A549 (cell line): Measurements from ENCODE around the gene TTLL11.

ENCODE experiments used
- BHLHE40 ChIP-seq: IDR thresholded peaks from 2 replicates; pipeline ENCODE4 v1.6.1; 2012; ENCODE audit warnings: low read depth, low read length, inconsistent platforms
- JUNB ChIP-seq: fragments of >200 bp; sonication (Bioruptor Twin); formaldehyde crosslinking; IDR thresholded peaks from 2 replicates; pipeline ENCODE4 v1.6.1; 2016
- MAX ChIP-seq: IDR thresholded peaks from 2 replicates; pipeline ENCODE4 v1.6.1; 2012
- MYC ChIP-seq: IDR thresholded peaks from 2 replicates; pipeline ENCODE4 v1.6.1; 2012; ENCODE audit warnings: mild to moderate bottlenecking, inconsistent platforms, low read length, improper control_type of control experiment, borderline replicate concordance
- POLR2A ChIP-seq: IDR thresholded peaks from 2 replicates; pipeline ENCODE4 v1.6.1; 2012; ENCODE audit warnings: mild to moderate bottlenecking, low read length
- RFX5 ChIP-seq: fragments of 450-650 bp; IDR thresholded peaks from 2 replicates; pipeline ENCODE4 v1.7.1; 2014; ENCODE audit warnings: antibody characterized with exemption, mild to moderate bottlenecking, moderate library complexity
- TF ChIP-seq, protein P1 (sequence below): fragments of >200 bp; sonication (Bioruptor Twin); formaldehyde crosslinking; IDR thresholded peaks from 3 replicates; pipeline ENCODE4 v1.5.1; 2016
- TF ChIP-seq, protein P2 (sequence below): fragments of 200-600 bp; sonication (generic); IDR thresholded peaks from 2 replicates; pipeline ENCODE4 v1.6.1; 2016; ENCODE audit warnings: antibody characterized with exemption, mild to moderate bottlenecking, moderate library complexity

GRCh38 chr9:121963528-121963995, 129.5 kb downstream of the TTLL11 start:
- TF ChIP-seq, protein P1, sequence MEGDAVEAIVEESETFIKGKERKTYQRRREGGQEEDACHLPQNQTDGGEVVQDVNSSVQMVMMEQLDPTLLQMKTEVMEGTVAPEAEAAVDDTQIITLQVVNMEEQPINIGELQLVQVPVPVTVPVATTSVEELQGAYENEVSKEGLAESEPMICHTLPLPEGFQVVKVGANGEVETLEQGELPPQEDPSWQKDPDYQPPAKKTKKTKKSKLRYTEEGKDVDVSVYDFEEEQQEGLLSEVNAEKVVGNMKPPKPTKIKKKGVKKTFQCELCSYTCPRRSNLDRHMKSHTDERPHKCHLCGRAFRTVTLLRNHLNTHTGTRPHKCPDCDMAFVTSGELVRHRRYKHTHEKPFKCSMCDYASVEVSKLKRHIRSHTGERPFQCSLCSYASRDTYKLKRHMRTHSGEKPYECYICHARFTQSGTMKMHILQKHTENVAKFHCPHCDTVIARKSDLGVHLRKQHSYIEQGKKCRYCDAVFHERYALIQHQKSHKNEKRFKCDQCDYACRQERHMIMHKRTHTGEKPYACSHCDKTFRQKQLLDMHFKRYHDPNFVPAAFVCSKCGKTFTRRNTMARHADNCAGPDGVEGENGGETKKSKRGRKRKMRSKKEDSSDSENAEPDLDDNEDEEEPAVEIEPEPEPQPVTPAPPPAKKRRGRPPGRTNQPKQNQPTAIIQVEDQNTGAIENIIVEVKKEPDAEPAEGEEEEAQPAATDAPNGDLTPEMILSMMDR = no peak
- TF ChIP-seq, protein P2, sequence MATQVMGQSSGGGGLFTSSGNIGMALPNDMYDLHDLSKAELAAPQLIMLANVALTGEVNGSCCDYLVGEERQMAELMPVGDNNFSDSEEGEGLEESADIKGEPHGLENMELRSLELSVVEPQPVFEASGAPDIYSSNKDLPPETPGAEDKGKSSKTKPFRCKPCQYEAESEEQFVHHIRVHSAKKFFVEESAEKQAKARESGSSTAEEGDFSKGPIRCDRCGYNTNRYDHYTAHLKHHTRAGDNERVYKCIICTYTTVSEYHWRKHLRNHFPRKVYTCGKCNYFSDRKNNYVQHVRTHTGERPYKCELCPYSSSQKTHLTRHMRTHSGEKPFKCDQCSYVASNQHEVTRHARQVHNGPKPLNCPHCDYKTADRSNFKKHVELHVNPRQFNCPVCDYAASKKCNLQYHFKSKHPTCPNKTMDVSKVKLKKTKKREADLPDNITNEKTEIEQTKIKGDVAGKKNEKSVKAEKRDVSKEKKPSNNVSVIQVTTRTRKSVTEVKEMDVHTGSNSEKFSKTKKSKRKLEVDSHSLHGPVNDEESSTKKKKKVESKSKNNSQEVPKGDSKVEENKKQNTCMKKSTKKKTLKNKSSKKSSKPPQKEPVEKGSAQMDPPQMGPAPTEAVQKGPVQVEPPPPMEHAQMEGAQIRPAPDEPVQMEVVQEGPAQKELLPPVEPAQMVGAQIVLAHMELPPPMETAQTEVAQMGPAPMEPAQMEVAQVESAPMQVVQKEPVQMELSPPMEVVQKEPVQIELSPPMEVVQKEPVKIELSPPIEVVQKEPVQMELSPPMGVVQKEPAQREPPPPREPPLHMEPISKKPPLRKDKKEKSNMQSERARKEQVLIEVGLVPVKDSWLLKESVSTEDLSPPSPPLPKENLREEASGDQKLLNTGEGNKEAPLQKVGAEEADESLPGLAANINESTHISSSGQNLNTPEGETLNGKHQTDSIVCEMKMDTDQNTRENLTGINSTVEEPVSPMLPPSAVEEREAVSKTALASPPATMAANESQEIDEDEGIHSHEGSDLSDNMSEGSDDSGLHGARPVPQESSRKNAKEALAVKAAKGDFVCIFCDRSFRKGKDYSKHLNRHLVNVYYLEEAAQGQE = no peak
- no peak for TF ChIP-seq POLR2A
- TF ChIP-seq BHLHE40 = no peak
- no peak for TF ChIP-seq MAX
- TF ChIP-seq MYC = no peak
- TF ChIP-seq RFX5 = no peak
- TF ChIP-seq JUNB = no peak
